Left lung (tissue), 10 donors: ENCODE measurements around the gene GNL2. TPM values are rescaled to one million over a fixed set of nuclear protein-coding genes. Genes with fewer than 3 reads are reported as not detected.
"Not testable (repeated sequence)": the region's sequence is repeated elsewhere in the genome, so short reads cannot be mapped to it uniquely, and the experiment has no call there.

Experiments used
- ATAC-seq: fragments of 200-7000 bp; cut with Tn5 transposase; one replicate; pipeline ENCODE4 v1.9.1; 2020; ENCODE audit warnings: moderate library complexity
- DNase-seq, 4 donors: peaks; one replicate each; pipeline ENCODE4 v3.0.0-alpha.2; 2013 to 2020
- H3K27ac ChIP-seq, 2 donors: fragments of 200-600 bp; sonication (generic) in 1 of 2; one replicate each; pipeline versions ENCODE4 v1.5.0 to v1.8.0; 2020 to 2021
- H3K27me3 ChIP-seq, 2 donors: fragments of 200-600 bp; sonication (generic) in 1 of 2; one replicate each; pipeline versions ENCODE4 v1.5.0 to v1.8.0; 2020 to 2021
- H3K36me3 ChIP-seq, 2 donors: fragments of 200-600 bp; sonication (generic) in 1 of 2; one replicate each; pipeline versions ENCODE4 v1.5.0 to v1.8.0; 2020 to 2021
- H3K4me1 ChIP-seq, 2 donors: fragments of 200-600 bp; one replicate each; pipeline ENCODE4 v1.8.0; 2021
- H3K4me3 ChIP-seq, 2 donors: fragments of 200-600 bp; sonication (generic) in 1 of 2; one replicate each; pipeline versions ENCODE4 v1.5.0 to v1.8.0; 2020 to 2021; ENCODE audit warnings: mild to moderate bottlenecking in 1 of 2
- H3K9me3 ChIP-seq, 2 donors: fragments of 200-600 bp; sonication (generic) in 1 of 2; one replicate each; pipeline versions ENCODE4 v1.5.0 to v1.8.0; 2020 to 2021
- CTCF ChIP-seq, 2 donors: fragments of 200-600 bp; sonication (generic) in 1 of 2; IDR thresholded peaks; one replicate each; pipeline versions ENCODE4 v1.5.0 to v1.8.0; 2021; ENCODE audit warnings: antibody characterized with exemption in 2 of 2
- intact Hi-C, 2 donors: fragments of 100-400 bp; cut with DNase I; formaldehyde crosslinking; loops; one replicate each; pipeline versions ENCODE4 v1.11.2 to v1.14.2; 2022
- polyA plus RNA-seq, 6 donors: library from polyadenylated mRNA; unstranded; fragments of 120-200 nt; gene quantifications; one replicate each; pipeline ENCODE4 v1.2.1, GENCODE V29; 2013; ENCODE audit not compliant: insufficient read length in 6 of 6
- total RNA-seq, 2 donors: library from RNA; stranded (reverse); fragmentation: NEBNext Ultra II Directional; extraction: Animal tissue kit (Norgen Biotek cat#: 25700); gene quantifications; one replicate each; pipeline ENCODE4 v1.2.1, GENCODE V29; 2021
- donor health status: DM: no; HTN: yes; CAD: no.
- donor health status: DM: no; HTN: no; CAD: no.

GNL2 gene
- total and polyA plus RNA-seq, 8 donors, result 32.2 to 70.8 (median 62.3) TPM

GRCh38 chr1:37545019-37545418, 50.7 kb downstream of the GNL2 start:
- TF ChIP-seq CTCF (IDR thresholded peaks at IDR 0.05), result no peak
- no peaks in the 10 kb centered on the region for H3K4me1 ChIP-seq
- H3K36me3 ChIP-seq, result peaks cover 0 to 94% of the 10 kb centered on the region in 2 donors
- no peaks in the 10 kb centered on the region for H3K9me3 ChIP-seq
- ATAC-seq, result no peak
- H3K27me3 ChIP-seq, result no peaks in the 10 kb centered on the region
- no peak for DNase-seq
- no peak overlapping the region for H3K27ac ChIP-seq
- no peak overlapping the region for H3K4me3 ChIP-seq
- intact Hi-C loops, result no loop called here

GRCh38 chr1:37544530-37544929, 51.2 kb downstream of the GNL2 start:
- H3K4me1 ChIP-seq, result no peaks in the 10 kb centered on the region
- no peak overlapping the region for H3K27ac ChIP-seq
- no peak overlapping the region for H3K4me3 ChIP-seq
- intact Hi-C loops, result no loop called here
- no peaks in the 10 kb centered on the region for H3K9me3 ChIP-seq
- TF ChIP-seq CTCF (IDR thresholded peaks at IDR 0.05), result no peak
- DNase-seq, result no peak
- peaks cover 0 to 94% of the 10 kb centered on the region in 2 donors for H3K36me3 ChIP-seq
- no peaks in the 10 kb centered on the region for H3K27me3 ChIP-seq
- ATAC-seq, result no peak

- Histone ChIP-seq H3K36me3 (peaks cover 0 to 97% of the 10 kb centered on the region in 2 donors), H3K4me3 (no peak overlapping the region), H3K9me3 (no peaks in the 10 kb centered on the region), H3K4me1 (no peaks in the 10 kb centered on the region), H3K27me3 (no peaks in the 10 kb centered on the region), H3K27ac (no peak overlapping the region)
- no peak for ATAC-seq
- no peak for TF ChIP-seq CTCF (IDR thresholded peaks at IDR 0.05)
- no peak for DNase-seq
- intact Hi-C loops, result no loop called here
Observed at GRCh38 chr1:37540036-37540785, 55.5 kb downstream of the GNL2 start.

- H3K9me3 ChIP-seq, ATAC-seq, DNase-seq, H3K27ac ChIP-seq, H3K4me1 ChIP-seq, H3K4me3 ChIP-seq, H3K27me3 ChIP-seq, intact Hi-C loops: not testable (repeated sequence)
- H3K36me3 ChIP-seq, result peaks cover 0 to 87% of the 10 kb centered on the region in 2 donors
Observed at GRCh38 chr1:37539154-37539553, 56.6 kb downstream of the GNL2 start.

GRCh38 chr1:37537378-37537777, 58.4 kb downstream of the GNL2 start:
- Histone ChIP-seq H3K4me3 (no peak overlapping the region), H3K4me1 (peaks cover 0 to 9% of the 10 kb centered on the region in 2 donors), H3K27me3 (no peaks in the 10 kb centered on the region), H3K9me3 (no peaks in the 10 kb centered on the region), H3K36me3 (peaks cover 0 to 70% of the 10 kb centered on the region in 2 donors), H3K27ac (no peak overlapping the region)
- intact Hi-C loops, result no loop called here
- no peak for TF ChIP-seq CTCF (IDR thresholded peaks at IDR 0.05)
- no peak for DNase-seq
- peak; percentile 45 for ATAC-seq
